ENCODE measurements around the gene SH3RF1. TPM values are rescaled to one million over a fixed set of nuclear protein-coding genes. Genes with fewer than 3 reads are reported as not detected.

Gene SH3RF1
- total and polyA plus RNA-seq, 10 of the 15 experiments (the other 5 are each of a cell fraction or from before 2014, with no cell fraction given): 4.5 to 22.5 (median 10.4) TPM

- TF ChIP-seq BCLAF1 (IDR thresholded peaks at IDR 0.05) (no peak), ZBED1 (IDR thresholded peaks at IDR 0.05; ENCODE audit: borderline replicate concordance) (no peak)
These were observed 148.8 kb downstream of the SH3RF1 start (continued) for GRCh38 chr4:169121861-169122382.

- intact Hi-C loops (cut with micrococcal nuclease; ENCODE audit: unreplicated experiment): loop anchor here (10.0 kb wide), 1 partner anchor 364 kb away; no protein-coding TSS in a partner anchor
These were observed 150.1 kb downstream of the SH3RF1 start for GRCh38 chr4:169120624-169121023.

More at GRCh38 chr4:169120624-169121023, 150.1 kb downstream of the SH3RF1 start:
- Histone ChIP-seq H3K4me2 (ENCODE audit: control insufficient read depth, insufficient read depth) (no peak overlapping the region), H3K4me3 (no peak overlapping the region), H4K20me1 (ENCODE audit: control insufficient read depth, insufficient read depth) (no peaks in the 10 kb centered on the region), H3K79me2 (ENCODE audit: control insufficient read depth, insufficient read depth, low read length) (no peaks in the 10 kb centered on the region), H3K27ac (ENCODE audit: control insufficient read depth, insufficient read depth) (no peak overlapping the region), H3K27me3 (replicated peaks in 1 of 2; ENCODE audit: control insufficient read depth in 2 of 2, insufficient read depth in 2 of 2, low read length in 1 of 2) (no peaks in the 10 kb centered on the region), H3K9me3 (replicated peaks; ENCODE audit: control insufficient read depth, insufficient read depth, low read length) (no peaks in the 10 kb centered on the region), H2AFZ (ENCODE audit: control insufficient read depth, low read depth, low read length) (no peak overlapping the region), H3K9ac (ENCODE audit: control insufficient read depth, insufficient read depth, low read length) (no peak overlapping the region), H3K4me1 (ENCODE audit: control insufficient read depth, insufficient read depth, low read length) (no peaks in the 10 kb centered on the region), H3K36me3 (ENCODE audit: control insufficient read depth in 2 of 2, insufficient read depth in 2 of 2, low read length in 1 of 2) (peaks cover 10 to 12% of the 10 kb centered on the region in 2 experiments; a peak in 3 of 4 replicates)
- CTCF ChIA-PET: interaction anchor here (1.0 to 1.6 kb wide), 4 partner anchors 21 to 196 kb away, joined by 3 to 4 read pairs (median 4); no protein-coding TSS in a partner anchor
- RAD21 ChIA-PET (ENCODE audit: unreplicated experiment): interaction anchor here (0.9 to 1.4 kb wide), 5 partner anchors 22 to 198 kb away, joined by 3 to 4 read pairs (median 3); no protein-coding TSS in a partner anchor
- FAIRE-seq (no peak), DNase-seq (ENCODE audit: low read depth, low spot score) (no peak), ATAC-seq (no peak)
- 70% methylated on average over 2 of the region's 2 CpGs for WGBS (ENCODE audit: insufficient coverage, insufficient replicate concordance, low lambda C conversion rate, missing lambda C conversion rate)
- in situ Hi-C loops (cut with MboI): no loop called here
- TF ChIP-seq ZBTB40 (IDR thresholded peaks at IDR 0.05; ENCODE audit: borderline replicate concordance): no peak
- POLR2A ChIA-PET: no interaction called here
- BruUV-seq (replicated peaks): no TSS peak
- SMC1A ChIA-PET (ENCODE audit: uncharacterized antibody, unreplicated experiment): interaction anchor here (0.6 to 1.5 kb wide), 8 partner anchors 9 to 120 kb away, joined by 3 to 4 read pairs (median 4); no protein-coding TSS in a partner anchor

Data from GM12878 (cell line).